ENCODE data around the gene TSHZ2.

The TSHZ2 gene

DNA sequence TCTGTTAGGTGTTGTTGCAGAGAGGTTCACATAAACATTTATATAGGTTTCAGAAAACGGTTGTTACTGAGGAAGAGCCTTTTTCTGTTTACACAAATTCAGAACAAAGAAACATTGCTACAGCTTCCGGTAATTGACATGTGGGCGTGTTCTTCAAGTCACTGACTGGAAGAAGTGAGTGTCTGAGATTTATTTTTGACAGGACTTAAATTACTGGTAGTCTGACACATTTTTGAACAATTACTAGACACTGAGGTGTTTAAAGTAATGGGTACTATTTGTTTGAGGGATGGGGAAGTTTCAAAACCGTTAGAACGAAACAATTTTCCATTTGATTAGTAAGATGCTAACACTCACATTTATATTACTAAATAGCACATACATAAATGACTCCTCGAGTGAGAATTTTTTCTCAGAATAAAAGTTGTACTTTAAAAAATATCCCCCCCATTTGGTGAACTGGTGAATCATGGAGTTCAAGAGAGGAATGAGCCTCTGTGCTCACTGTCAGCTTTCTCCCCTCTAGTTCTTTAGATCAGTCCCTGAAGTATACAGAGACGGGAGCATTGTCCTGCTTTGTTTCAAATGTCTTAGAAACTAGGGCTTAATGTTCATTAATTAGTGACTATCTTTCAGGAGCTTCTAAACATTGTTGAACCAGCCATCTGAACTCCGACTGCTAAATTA is 98.7 kb downstream of the TSHZ2 start:
- H3K36me3 ChIP-seq (ENCODE audit: control insufficient read depth in 2 of 2, insufficient read depth in 2 of 2, low read length in 2 of 2) = no peaks in the 10 kb centered on the region
- no peak overlapping the region for H3K27ac ChIP-seq (ENCODE audit: low read depth in 2 of 2, low read length in 2 of 2)

GRCh38 chr20:53071833-53072232 is 99.7 kb downstream of the TSHZ2 start:
- no peak overlapping the region for H3K9ac ChIP-seq (ENCODE audit: low read depth in 1 of 2, low read length in 2 of 2)
- no peaks in the 10 kb centered on the region for H3K9me3 ChIP-seq (ENCODE audit: control insufficient read depth in 2 of 2, low read length in 2 of 2)
- no peak overlapping the region for H3K27ac ChIP-seq (ENCODE audit: low read depth in 2 of 2, low read length in 2 of 2)
- H3K36me3 ChIP-seq (ENCODE audit: control insufficient read depth in 2 of 2, insufficient read depth in 2 of 2, low read length in 2 of 2) = no peaks in the 10 kb centered on the region
- no peak overlapping the region for H3K4me3 ChIP-seq (ENCODE audit: low read length in 2 of 2)
- no peaks in the 10 kb centered on the region for H3K4me1 ChIP-seq (ENCODE audit: control insufficient read depth in 2 of 2, insufficient read depth in 2 of 2, low read length in 2 of 2)
- no peaks in the 10 kb centered on the region for H3K27me3 ChIP-seq (ENCODE audit: control insufficient read depth in 2 of 2, insufficient read depth in 2 of 2, low read length in 2 of 2)

More for the DNA sequence above, 98.7 kb downstream of the TSHZ2 start:
- no peak overlapping the region for H3K4me3 ChIP-seq (ENCODE audit: low read length in 2 of 2)
- no peaks in the 10 kb centered on the region for H3K9me3 ChIP-seq (ENCODE audit: control insufficient read depth in 2 of 2, low read length in 2 of 2)
- no peaks in the 10 kb centered on the region for H3K27me3 ChIP-seq (ENCODE audit: control insufficient read depth in 2 of 2, insufficient read depth in 2 of 2, low read length in 2 of 2)
- no peaks in the 10 kb centered on the region for H3K4me1 ChIP-seq (ENCODE audit: control insufficient read depth in 2 of 2, insufficient read depth in 2 of 2, low read length in 2 of 2)
- no peak overlapping the region for H3K9ac ChIP-seq (ENCODE audit: low read depth in 1 of 2, low read length in 2 of 2)

DNA sequence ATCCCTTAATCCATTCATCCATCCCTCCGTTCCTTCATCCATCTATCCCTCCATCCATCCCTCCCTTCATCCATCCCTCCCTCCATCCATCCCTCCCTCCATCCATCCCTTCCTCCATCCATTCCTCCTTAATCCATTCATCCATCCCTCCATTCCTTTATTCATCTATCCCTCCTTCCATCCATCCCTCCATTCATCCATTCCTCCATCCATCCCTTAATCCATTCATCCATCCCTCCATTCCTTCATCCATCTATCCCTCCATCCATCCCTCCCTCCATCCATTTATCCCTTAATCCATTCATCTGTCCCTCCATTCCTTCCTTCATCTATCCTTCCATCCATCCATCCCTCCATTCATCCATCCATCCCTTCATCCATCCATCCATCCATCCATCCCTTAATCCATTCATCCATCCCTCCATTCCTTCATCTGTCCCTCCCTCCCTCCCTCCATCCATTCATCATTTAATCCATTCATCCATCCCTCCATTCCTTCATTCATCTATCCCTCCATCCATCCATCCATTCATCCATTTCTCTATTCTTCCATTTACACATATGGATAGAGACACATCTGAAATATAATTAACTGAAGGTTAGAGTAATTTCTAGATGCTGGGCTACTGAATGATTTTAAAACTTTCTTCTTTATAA is 100.9 kb downstream of the TSHZ2 start:
- Histone ChIP-seq H3K27ac (ENCODE audit: low read depth in 2 of 2, low read length in 2 of 2) (no peak overlapping the region), H3K9me3 (ENCODE audit: control insufficient read depth in 2 of 2, low read length in 2 of 2) (no peaks in the 10 kb centered on the region), H3K4me3 (ENCODE audit: low read length in 2 of 2) (no peak overlapping the region), H3K9ac (ENCODE audit: low read depth in 1 of 2, low read length in 2 of 2) (no peak overlapping the region), H3K4me1 (ENCODE audit: control insufficient read depth in 2 of 2, insufficient read depth in 2 of 2, low read length in 2 of 2) (no peaks in the 10 kb centered on the region), H3K27me3 (ENCODE audit: control insufficient read depth in 2 of 2, insufficient read depth in 2 of 2, low read length in 2 of 2) (no peaks in the 10 kb centered on the region), H3K36me3 (ENCODE audit: control insufficient read depth in 2 of 2, insufficient read depth in 2 of 2, low read length in 2 of 2) (no peaks in the 10 kb centered on the region)

- no peaks in the 10 kb centered on the region for H3K4me1 ChIP-seq (ENCODE audit: control insufficient read depth in 2 of 2, insufficient read depth in 2 of 2, low read length in 2 of 2)
- no peak overlapping the region for H3K27ac ChIP-seq (ENCODE audit: low read depth in 2 of 2, low read length in 2 of 2)
- no peaks in the 10 kb centered on the region for H3K36me3 ChIP-seq (ENCODE audit: control insufficient read depth in 2 of 2, insufficient read depth in 2 of 2, low read length in 2 of 2)
- no peak overlapping the region for H3K9ac ChIP-seq (ENCODE audit: low read depth in 1 of 2, low read length in 2 of 2)
- H3K27me3 ChIP-seq (ENCODE audit: control insufficient read depth in 2 of 2, insufficient read depth in 2 of 2, low read length in 2 of 2) = no peaks in the 10 kb centered on the region
- H3K4me3 ChIP-seq (ENCODE audit: low read length in 2 of 2) = no peak overlapping the region
- H3K9me3 ChIP-seq (ENCODE audit: control insufficient read depth in 2 of 2, low read length in 2 of 2) = no peaks in the 10 kb centered on the region
Observed at GRCh38 chr20:53073636-53074415, 101.7 kb downstream of the TSHZ2 start.

- Histone ChIP-seq H3K27me3 (ENCODE audit: control insufficient read depth in 2 of 2, insufficient read depth in 2 of 2, low read length in 2 of 2) (no peaks in the 10 kb centered on the region), H3K9ac (ENCODE audit: low read depth in 1 of 2, low read length in 2 of 2) (no peak overlapping the region), H3K27ac (ENCODE audit: low read depth in 2 of 2, low read length in 2 of 2) (no peak overlapping the region), H3K9me3 (ENCODE audit: control insufficient read depth in 2 of 2, low read length in 2 of 2) (no peaks in the 10 kb centered on the region), H3K4me3 (ENCODE audit: low read length in 2 of 2) (no peak overlapping the region), H3K36me3 (ENCODE audit: control insufficient read depth in 2 of 2, insufficient read depth in 2 of 2, low read length in 2 of 2) (no peaks in the 10 kb centered on the region), H3K4me1 (ENCODE audit: control insufficient read depth in 2 of 2, insufficient read depth in 2 of 2, low read length in 2 of 2) (no peaks in the 10 kb centered on the region)
Observed at GRCh38 chr20:53074811-53075314, 102.7 kb downstream of the TSHZ2 start.

- Histone ChIP-seq H3K4me3 (ENCODE audit: low read length in 2 of 2) (no peak overlapping the region), H3K27ac (ENCODE audit: low read depth in 2 of 2, low read length in 2 of 2) (no peak overlapping the region), H3K9ac (ENCODE audit: low read depth in 1 of 2, low read length in 2 of 2) (no peak overlapping the region), H3K9me3 (ENCODE audit: control insufficient read depth in 2 of 2, low read length in 2 of 2) (no peaks in the 10 kb centered on the region), H3K27me3 (ENCODE audit: control insufficient read depth in 2 of 2, insufficient read depth in 2 of 2, low read length in 2 of 2) (no peaks in the 10 kb centered on the region), H3K4me1 (ENCODE audit: control insufficient read depth in 2 of 2, insufficient read depth in 2 of 2, low read length in 2 of 2) (no peaks in the 10 kb centered on the region), H3K36me3 (ENCODE audit: control insufficient read depth in 2 of 2, insufficient read depth in 2 of 2, low read length in 2 of 2) (no peaks in the 10 kb centered on the region)
Observed at GRCh38 chr20:53076668-53077067, 104.5 kb downstream of the TSHZ2 start.

- no peaks in the 10 kb centered on the region for H3K36me3 ChIP-seq (ENCODE audit: control insufficient read depth in 2 of 2, insufficient read depth in 2 of 2, low read length in 2 of 2)
- no peak overlapping the region for H3K27ac ChIP-seq (ENCODE audit: low read depth in 2 of 2, low read length in 2 of 2)
- no peak overlapping the region for H3K9ac ChIP-seq (ENCODE audit: low read depth in 1 of 2, low read length in 2 of 2)
- H3K27me3 ChIP-seq (ENCODE audit: control insufficient read depth in 2 of 2, insufficient read depth in 2 of 2, low read length in 2 of 2) = no peaks in the 10 kb centered on the region
- no peak overlapping the region for H3K4me3 ChIP-seq (ENCODE audit: low read length in 2 of 2)
- no peaks in the 10 kb centered on the region for H3K4me1 ChIP-seq (ENCODE audit: control insufficient read depth in 2 of 2, insufficient read depth in 2 of 2, low read length in 2 of 2)
- no peaks in the 10 kb centered on the region for H3K9me3 ChIP-seq (ENCODE audit: control insufficient read depth in 2 of 2, low read length in 2 of 2)
Observed at GRCh38 chr20:53077373-53078205, 105.4 kb downstream of the TSHZ2 start.

DNA sequence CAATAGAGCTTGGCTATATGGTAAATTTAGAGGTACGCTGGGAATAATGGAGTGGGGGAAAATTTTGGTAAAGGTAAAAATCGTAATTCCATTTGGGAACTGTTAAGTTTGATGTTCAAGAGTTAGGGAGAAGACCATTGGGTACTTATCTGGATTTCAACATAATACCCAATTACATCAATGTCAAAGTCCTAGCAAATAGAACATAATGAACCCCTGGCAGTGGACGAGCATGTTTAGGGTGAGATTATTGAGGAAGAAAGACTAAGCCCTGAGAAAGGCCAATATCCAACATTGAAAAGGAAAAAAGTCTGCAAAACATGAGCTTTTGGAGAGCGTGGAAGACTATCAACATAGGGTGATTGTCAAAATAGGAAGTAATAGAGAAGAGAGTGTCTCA is 106.6 kb downstream of the TSHZ2 start:
- no peaks in the 10 kb centered on the region for H3K4me1 ChIP-seq (ENCODE audit: control insufficient read depth in 2 of 2, insufficient read depth in 2 of 2, low read length in 2 of 2)

DNA sequence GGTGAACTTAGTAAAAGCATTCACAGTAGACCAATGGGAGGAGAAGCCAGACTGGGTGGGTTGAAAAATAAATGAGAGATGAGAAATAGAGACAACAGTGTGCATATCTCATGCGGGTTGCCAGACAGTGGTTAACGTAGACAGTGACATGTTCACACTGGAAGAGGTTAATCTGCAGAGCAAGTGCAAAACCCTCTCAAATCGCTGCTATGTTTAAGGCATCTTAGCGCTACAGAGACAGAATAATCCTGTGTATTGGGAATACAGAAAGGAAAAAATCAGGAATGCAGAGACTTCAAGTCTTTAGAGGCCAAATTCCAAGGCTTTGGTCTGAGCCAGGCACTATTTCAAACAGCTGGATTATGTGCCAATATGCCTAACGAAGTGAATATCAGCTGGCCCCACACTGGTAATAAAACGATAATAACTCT is 107.1 kb downstream of the TSHZ2 start:
- no peak overlapping the region for H3K4me3 ChIP-seq (ENCODE audit: low read length in 2 of 2)
- no peak overlapping the region for H3K27ac ChIP-seq (ENCODE audit: low read depth in 2 of 2, low read length in 2 of 2)
- no peak overlapping the region for H3K9ac ChIP-seq (ENCODE audit: low read depth in 1 of 2, low read length in 2 of 2)
- H3K4me1 ChIP-seq (ENCODE audit: control insufficient read depth in 2 of 2, insufficient read depth in 2 of 2, low read length in 2 of 2) = no peaks in the 10 kb centered on the region
- H3K9me3 ChIP-seq (ENCODE audit: control insufficient read depth in 2 of 2, low read length in 2 of 2) = no peaks in the 10 kb centered on the region
- H3K36me3 ChIP-seq (ENCODE audit: control insufficient read depth in 2 of 2, insufficient read depth in 2 of 2, low read length in 2 of 2) = no peaks in the 10 kb centered on the region
- H3K27me3 ChIP-seq (ENCODE audit: control insufficient read depth in 2 of 2, insufficient read depth in 2 of 2, low read length in 2 of 2) = no peaks in the 10 kb centered on the region

More for the DNA sequence above, 106.6 kb downstream of the TSHZ2 start:
- H3K9me3 ChIP-seq (ENCODE audit: control insufficient read depth in 2 of 2, low read length in 2 of 2) = no peaks in the 10 kb centered on the region
- H3K27ac ChIP-seq (ENCODE audit: low read depth in 2 of 2, low read length in 2 of 2) = no peak overlapping the region
- H3K27me3 ChIP-seq (ENCODE audit: control insufficient read depth in 2 of 2, insufficient read depth in 2 of 2, low read length in 2 of 2) = no peaks in the 10 kb centered on the region
- no peak overlapping the region for H3K4me3 ChIP-seq (ENCODE audit: low read length in 2 of 2)
- no peaks in the 10 kb centered on the region for H3K36me3 ChIP-seq (ENCODE audit: control insufficient read depth in 2 of 2, insufficient read depth in 2 of 2, low read length in 2 of 2)
- H3K9ac ChIP-seq (ENCODE audit: low read depth in 1 of 2, low read length in 2 of 2) = no peak overlapping the region

Data from mucosa of rectum (tissue), 2 donors.